NCI-H1436 treated with DMSO at 0.1 percent for 48 hours (cell line): ENCODE results near the gene TMEM14C.
"Not testable (repeated sequence)": the region's sequence is repeated elsewhere in the genome, so short reads cannot be mapped to it uniquely, and the experiment has no call there.

Source experiments
- DNase-seq: peaks from one replicate; lab custom pipeline; 2025; lab: John Stamatoyannopoulos, UW

The TMEM14C gene

GRCh38 chr6:10720960-10721849 is 1.7 kb upstream of the TMEM14C start:
- not testable (repeated sequence) for DNase-seq

DNA sequence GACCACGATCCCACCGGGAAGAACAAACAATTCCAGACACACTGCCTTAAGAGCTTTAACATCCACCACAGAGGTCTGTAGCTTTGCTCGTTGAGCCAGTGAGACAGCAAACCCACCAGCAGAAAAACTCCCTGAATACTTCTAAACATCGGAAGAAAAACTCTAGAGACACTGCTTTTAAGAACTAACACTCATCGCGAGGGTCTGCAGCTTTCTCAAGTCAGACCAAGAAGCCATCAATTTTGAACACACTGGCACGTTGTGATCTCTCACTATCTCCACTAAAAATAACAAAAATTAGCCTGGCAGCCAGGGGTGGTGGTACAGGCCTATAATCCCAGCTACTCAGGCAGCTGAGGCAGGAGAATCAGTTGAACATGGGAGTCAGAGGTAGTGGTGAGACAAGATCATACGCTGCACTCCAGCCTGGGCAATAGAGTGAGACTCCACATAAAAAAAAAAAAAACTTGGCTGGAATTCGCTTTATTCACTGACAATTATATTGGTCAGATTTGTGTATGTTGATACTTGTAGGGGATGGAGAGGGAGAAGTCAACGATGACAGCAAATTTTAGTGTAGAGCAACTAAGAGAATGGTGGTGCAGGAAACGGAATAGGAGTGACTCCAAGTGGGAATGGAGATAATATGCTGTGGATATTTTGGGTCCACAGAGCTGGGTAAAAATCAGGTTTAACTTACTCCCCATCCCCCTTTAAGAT is 860 bp upstream of the TMEM14C start:
- no peak for DNase-seq

GRCh38 chr6:10722570-10722819 is 375 bp upstream of the TMEM14C start:
- no peak for DNase-seq

DNA sequence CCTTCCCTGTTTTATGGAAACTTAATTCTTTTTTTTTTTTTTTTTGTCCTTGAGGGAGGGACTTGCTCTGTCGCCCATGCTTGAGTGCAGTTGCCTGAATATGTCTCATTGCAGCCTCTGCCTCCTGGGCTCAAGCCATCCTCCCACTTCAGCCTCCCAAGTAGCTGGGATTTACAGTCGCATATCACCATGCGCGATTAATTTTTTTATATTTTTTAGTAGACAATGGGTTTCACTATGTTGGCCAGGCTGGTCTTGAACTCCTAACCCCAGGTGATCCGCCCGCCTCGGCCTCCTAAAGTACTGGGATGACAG is 654 bp downstream of the TMEM14C start:
- DNase-seq, result no peak

DNA sequence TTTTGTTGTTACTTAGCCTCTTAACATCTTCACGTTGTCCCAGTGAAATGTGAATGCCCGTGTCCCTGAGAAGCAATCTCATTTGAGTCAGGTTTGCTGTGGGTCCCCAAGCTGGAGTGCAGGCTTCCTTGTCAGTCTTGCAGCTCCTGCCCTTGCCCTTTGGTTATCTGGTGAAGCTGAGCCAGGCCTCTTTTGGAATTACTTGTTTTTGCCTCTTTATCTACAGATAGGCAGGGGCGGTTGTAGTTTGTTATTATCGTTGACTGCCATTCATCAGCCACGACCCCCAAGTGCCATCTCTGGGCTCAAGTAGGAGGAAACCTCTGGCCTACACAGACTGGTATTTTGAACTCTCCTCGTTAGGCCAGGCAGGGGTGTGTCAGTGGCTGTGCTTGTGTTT is 2.2 kb downstream of the TMEM14C start:
- no peak for DNase-seq

- DNase-seq, result no peak
These were observed 2.8 kb downstream of the TMEM14C start for GRCh38 chr6:10725716-10726115.

DNA sequence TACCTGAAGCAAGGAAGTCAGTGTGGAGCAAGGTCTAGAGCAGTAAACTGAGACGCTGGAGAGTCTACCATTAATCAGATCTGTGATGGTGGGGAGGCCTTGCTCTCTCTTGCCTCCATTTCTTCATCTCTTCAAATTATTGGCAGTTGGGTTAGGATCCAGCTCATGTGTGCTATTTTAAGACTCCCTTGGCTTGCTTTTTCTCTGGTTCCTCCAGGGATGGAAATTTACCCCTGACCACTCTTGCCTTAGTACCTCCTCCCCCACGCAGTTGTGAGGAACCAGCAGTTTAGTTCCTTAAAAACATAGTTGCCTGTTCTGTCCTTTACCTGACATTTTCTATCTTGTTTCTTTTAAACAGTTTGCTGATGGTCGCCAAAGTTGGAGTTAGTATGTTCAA is 7.4 kb downstream of the TMEM14C start:
- no peak for DNase-seq

- no peak for DNase-seq
These were observed 10.4 kb downstream of the TMEM14C start for GRCh38 chr6:10733151-10733715.

DNA sequence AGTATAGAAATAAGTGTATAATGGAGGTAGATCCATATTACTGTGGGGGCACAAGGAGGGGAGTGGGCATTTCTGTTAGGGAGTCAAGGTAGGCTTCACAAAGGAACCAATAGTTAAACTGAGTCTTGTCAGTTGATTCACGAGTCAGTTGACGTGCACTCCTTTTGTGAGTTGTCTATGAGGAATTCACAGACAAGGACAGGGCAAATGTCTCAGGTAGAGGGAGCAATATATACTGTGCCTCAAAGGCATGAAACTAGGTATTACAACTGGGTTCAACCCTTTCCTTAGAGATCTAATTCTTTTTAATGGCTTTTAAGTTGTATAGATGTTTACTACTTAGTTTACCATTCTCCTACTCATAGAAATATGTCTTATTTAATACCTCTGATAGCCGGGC is 11.0 kb downstream of the TMEM14C start:
- DNase-seq, result no peak

DNA sequence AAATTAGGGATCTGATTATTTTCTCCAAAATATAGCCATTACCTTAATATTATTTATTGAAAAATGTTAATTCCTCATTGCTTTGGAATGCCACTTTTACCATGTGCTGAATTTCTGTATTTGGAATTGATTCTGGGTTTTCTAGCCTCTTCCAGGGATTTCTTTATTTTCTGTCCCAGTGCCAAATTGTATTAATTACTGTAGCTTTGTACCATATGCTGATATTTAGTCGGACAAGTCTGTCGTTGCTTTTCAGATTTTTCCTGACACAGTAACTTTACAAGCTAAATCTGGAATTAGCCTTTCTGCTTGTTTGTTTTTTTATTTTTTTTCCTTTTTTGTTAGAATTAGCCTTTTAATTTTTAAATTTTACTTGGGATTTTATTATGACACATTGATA is 13.9 kb downstream of the TMEM14C start:
- DNase-seq, result no peak

DNA sequence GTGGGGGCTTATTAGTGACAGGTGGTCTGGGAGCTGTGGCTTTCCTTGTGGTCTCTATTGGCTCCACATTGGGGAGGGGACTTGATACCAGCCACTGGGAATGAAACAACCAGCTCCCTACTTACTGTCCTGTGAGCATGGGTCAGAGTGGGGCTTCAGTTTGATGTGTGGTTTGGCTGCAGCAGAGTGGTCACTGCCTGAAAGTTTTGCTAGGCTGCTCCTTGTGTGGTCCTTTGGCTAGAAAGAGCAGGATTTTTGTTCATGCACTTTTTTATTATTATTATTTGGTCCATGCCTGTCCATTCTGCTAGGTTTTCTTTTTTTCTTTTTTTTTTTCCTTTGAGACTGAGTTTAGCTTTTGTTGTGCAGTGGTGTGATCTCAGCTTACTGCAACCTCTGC is 17.2 kb downstream of the TMEM14C start:
- DNase-seq, result no peak

GRCh38 chr6:10741643-10742042 is 18.8 kb downstream of the TMEM14C start:
- DNase-seq, result not testable (repeated sequence)

DNA sequence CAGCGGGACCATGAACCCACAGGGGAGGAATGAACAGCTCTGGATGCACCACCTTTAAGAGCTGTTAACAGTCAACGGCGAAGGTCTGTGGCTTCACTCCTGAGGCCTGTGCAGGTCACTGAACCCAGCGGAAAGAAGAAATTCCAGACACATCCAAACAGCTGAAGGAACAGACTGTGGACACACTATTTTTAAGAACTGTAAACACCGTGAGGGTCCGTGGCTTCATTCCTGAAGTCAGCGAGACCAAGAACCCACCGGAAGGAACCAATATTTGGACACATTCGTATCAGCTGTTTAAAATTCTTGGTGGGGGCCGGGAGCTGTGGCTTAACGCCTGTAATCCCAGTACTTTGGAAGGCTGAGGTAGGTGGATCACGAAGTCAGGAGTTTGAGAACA is 19.4 kb downstream of the TMEM14C start:
- DNase-seq, result no peak

DNA sequence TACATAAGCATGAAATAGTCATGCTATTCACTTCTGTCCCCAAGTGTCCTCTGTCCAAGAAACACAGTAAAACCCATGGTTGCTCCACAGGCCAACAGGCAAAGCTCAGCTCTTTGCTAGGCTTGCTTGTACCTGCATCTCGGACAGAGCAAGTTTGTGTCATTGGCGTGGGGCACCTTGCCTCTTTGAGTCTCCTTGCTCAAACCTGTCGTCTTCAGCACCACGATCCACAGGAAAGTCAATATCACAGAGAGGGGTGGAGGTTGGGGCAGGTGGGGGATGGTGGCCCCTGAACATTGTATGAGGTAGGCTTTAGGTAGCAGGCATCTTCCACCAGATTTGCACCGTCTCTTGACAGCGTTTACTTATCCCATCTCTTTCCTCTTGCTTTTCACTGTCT is 20.6 kb downstream of the TMEM14C start:
- no peak for DNase-seq

DNA sequence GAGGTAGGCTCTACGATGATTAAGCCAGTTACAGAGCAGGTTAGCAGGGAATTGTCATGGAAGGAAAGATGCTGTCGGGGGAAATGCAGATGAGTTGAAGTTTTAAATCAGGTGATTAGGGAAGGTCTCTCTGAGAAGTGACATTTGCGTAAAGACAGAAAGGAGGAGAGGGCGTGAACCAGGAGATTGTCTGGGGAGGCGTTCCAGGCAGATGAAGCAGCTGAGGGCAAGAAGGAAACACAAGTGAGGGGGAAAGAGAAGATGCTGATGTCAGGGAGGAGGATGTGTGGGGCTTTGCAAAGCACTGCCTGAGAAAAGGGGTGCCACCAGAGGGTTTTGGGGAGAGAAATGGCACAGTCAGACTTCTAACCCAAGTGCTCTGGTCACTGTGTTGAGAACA is 22.2 kb downstream of the TMEM14C start:
- DNase-seq, result no peak

DNA sequence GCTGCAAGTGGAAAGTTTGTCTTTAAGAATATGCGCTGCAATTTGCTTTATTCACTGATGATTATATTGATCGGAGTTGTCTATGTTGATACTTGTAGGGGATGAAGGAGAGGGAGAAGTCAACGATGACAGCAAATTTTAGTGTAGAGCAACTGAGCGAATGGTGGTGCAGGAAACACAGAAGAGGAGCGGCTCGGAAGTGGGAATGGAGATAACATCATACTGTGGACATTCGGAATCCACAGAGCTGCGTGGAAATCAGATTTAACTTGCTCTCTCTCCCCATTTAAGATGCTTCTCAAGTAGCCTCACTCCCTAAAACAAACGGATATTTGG is 24.0 kb downstream of the TMEM14C start:
- DNase-seq, result no peak

DNA sequence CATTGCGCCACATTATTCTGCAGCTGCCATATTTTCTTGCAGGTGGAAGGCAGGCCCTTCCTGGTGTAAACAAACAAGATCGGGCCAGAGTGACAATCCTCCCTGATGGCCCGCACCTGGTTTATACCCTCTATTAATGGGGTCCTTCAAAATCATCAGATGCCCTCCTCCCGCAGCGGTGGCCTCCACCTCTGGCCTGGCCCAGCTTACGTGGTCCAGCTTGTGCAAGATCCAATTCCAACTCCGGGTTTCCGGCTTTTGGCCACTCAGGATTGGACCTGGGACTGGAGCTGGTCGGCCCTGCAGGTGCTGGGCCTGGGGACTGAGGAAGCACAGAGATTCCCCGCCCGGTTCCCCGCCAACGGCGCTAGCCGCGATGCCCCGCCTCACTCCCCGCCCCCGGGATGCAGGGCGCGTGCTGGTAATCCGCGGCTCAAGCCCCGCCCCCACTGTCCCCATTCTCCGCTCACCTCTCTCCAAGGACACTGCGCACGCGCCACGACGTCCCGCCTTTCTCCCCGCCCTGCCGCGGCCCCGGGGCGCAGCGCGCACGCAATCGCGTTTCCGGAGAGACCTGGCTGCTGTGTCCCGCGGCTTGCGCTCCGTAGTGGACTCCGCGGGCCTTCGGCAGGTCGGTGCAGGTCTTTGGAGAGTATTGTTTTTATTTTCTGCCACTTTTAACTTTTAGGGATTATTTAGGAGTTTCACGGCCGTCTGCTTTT is 24.5 kb downstream of the TMEM14C start, which contains the start of gene TMEM14B:
Gene TMEM14B (plus strand): TSS at position 555 of the 722 bp plus-strand sequence. CDS start 1,441 bp downstream, outside the sequence.
- peak; percentile 86 for DNase-seq

GRCh38 chr6:10749734-10750133 is 26.9 kb downstream of the TMEM14C start:
- no peak for DNase-seq

DNA sequence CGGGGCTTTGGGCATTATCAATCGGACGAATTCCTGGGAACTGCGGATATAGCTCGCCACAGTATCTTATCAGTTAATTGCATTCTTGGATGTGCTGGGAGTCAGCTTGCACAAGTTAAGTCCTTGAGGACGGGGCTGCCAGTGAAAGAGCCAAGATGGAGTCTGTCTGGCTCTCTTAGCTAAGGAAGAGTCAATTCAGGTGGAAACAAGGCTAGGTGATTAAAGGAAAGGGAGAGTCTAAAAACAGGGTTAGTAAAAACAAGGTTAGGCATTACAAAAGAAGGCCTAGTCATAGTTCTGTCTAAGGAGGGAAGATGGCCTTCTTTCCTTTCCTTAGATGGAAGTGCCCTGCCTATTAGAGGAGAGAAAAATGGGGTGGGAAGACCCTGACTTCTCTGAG is 27.7 kb downstream of the TMEM14C start:
- not testable (repeated sequence) for DNase-seq

- DNase-seq, result not testable (repeated sequence)
These were observed 28.9 kb downstream of the TMEM14C start for GRCh38 chr6:10751757-10752156.

DNA sequence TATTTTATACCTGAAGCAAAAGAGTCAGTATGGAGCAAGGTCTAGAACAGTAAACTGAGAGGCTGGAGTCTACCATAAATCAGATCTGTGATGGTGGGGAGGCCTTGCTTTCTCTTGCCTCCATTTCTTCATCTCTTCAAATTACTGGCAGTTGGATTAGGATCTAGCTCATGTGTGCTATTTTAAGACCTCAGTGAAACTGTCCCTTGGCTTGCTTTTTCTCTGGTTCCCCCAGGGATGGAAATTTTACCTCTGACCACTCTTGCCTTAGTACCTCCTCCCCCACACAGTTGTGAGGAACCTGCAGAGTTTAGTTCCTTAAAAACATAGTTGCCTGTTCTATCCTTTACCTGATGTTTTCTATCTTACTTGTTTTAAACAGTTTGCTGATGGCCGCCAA is 33.2 kb downstream of the TMEM14C start:
- DNase-seq, result no peak

GRCh38 chr6:10759312-10759839 is 36.5 kb downstream of the TMEM14C start:
- DNase-seq, result no peak
